Activated T-cell treated with anti-CD3 and anti-CD28 coated beads for 24 hours (primary cell): Measurements from ENCODE around the gene FPR1.

ENCODE experiments used
- DNase-seq: peaks from one replicate; pipeline ENCODE4 v3.0.0-alpha.2; 2020; ENCODE audit warnings: low read depth

Gene FPR1

GRCh38 chr19:51704626-51705025 lies 47.1 kb downstream of the FPR1 start:
- no peak for DNase-seq

- peak; percentile 95 for DNase-seq
Measured at GRCh38 chr19:51703575-51704515, 47.8 kb downstream of the FPR1 start.

GRCh38 chr19:51702825-51703574 lies 48.7 kb downstream of the FPR1 start:
- no peak for DNase-seq

GRCh38 chr19:51702103-51702824 lies 49.4 kb downstream of the FPR1 start:
- no peak for DNase-seq

- no peak for DNase-seq
Measured at GRCh38 chr19:51701468-51702100, 50.1 kb downstream of the FPR1 start.

- no peak for DNase-seq
Measured at GRCh38 chr19:51699170-51699569, 52.5 kb downstream of the FPR1 start.

- no peak for DNase-seq
Measured at GRCh38 chr19:51698296-51698695, 53.4 kb downstream of the FPR1 start.

GRCh38 chr19:51697169-51697776 lies 54.4 kb downstream of the FPR1 start:
- no peak for DNase-seq

- no peak for DNase-seq
Measured at GRCh38 chr19:51696606-51697005, 55.1 kb downstream of the FPR1 start.
